ENCODE measurements around the gene SEL1L2. TPM values are rescaled to one million over a fixed set of nuclear protein-coding genes. Genes with fewer than 3 reads are reported as not detected.

SEL1L2 gene
- polyA plus RNA-seq, 2 of the 4 experiments (the other 2 are of a cell fraction), result not detected

GRCh38 chr20:13874394-13875157, 115.8 kb downstream of the SEL1L2 start:
- Histone ChIP-seq H3K27ac (no peak overlapping the region), H3K4me1 (no peaks in the 10 kb centered on the region), H3K4me2 (no peak overlapping the region), H3K9me3 (no peaks in the 10 kb centered on the region), H3K4me3 (no peak overlapping the region)
- DNase-seq (ENCODE audit: low read depth in 1 of 2, low spot score in 1 of 2) (no peak), FAIRE-seq (no peak), ATAC-seq (no peak)
- WGBS (ENCODE audit: missing lambda C conversion rate), result 38% methylated on average over 10 of the region's 10 CpGs
- TF ChIP-seq MAFK (IDR thresholded peaks at IDR 0.05; ENCODE audit: partially characterized antibody) (no peak), HOXB13 (CRISPR knock-in tag; IDR thresholded peaks at IDR 0.05; ENCODE audit: low read depth) (no peak), HMGXB4 (CRISPR knock-in tag; IDR thresholded peaks at IDR 0.05; ENCODE audit: borderline replicate concordance) (no peak), POLR2A (IDR thresholded peaks at IDR 0.05; ENCODE audit: low read length) (no peak), GATA3 (IDR thresholded peaks at IDR 0.05; ENCODE audit: borderline replicate concordance) (no peak), ZFP36 (IDR thresholded peaks at IDR 0.05; ENCODE audit: borderline replicate concordance, partially characterized antibody) (no peak), ATOH8 (CRISPR knock-in tag; IDR thresholded peaks at IDR 0.05; ENCODE audit: low read depth) (no peak), KDM5A (IDR thresholded peaks at IDR 0.05) (no peak), KDM1A (IDR thresholded peaks at IDR 0.05; ENCODE audit: low read depth) (no peak)
- ChIA-PET POLR2A (no interaction called here), CTCF (interaction anchor here (0.8 to 1.1 kb wide), 2 partner anchors 8 to 11 kb away, joined by 3 read pairs; no protein-coding TSS in a partner anchor)

GRCh38 chr20:13873831-13874230, 116.6 kb downstream of the SEL1L2 start:
- ChIA-PET POLR2A (no interaction called here), CTCF (interaction anchor here (0.8 to 1.2 kb wide), 2 partner anchors 8 to 10 kb away, joined by 3 read pairs; no protein-coding TSS in a partner anchor)
- Histone ChIP-seq H3K4me2 (no peak overlapping the region), H3K27ac (no peak overlapping the region), H3K4me1 (no peaks in the 10 kb centered on the region), H3K9me3 (no peaks in the 10 kb centered on the region), H3K4me3 (no peak overlapping the region)
- 45% methylated on average over 5 of the region's 5 CpGs for WGBS (ENCODE audit: missing lambda C conversion rate)
- TF ChIP-seq ATOH8 (CRISPR knock-in tag; IDR thresholded peaks at IDR 0.05; ENCODE audit: low read depth), result no peak
- TF ChIP-seq SMC3 (IDR thresholded peaks at IDR 0.05), result no peak
- TF ChIP-seq FOSB (CRISPR knock-in tag; IDR thresholded peaks at IDR 0.05), result no peak
- no peak for TF ChIP-seq ELK1 (IDR thresholded peaks at IDR 0.05; ENCODE audit: low read depth, low read length)
- no peak for TF ChIP-seq USF2 (IDR thresholded peaks at IDR 0.05)
- no peak for TF ChIP-seq FOXS1 (CRISPR knock-in tag; IDR thresholded peaks at IDR 0.05)
- no peak for TF ChIP-seq CHD2 (IDR thresholded peaks at IDR 0.05; ENCODE audit: low read length, partially characterized antibody)
- no peak for TF ChIP-seq HOXB13 (CRISPR knock-in tag; IDR thresholded peaks at IDR 0.05; ENCODE audit: low read depth)
- no peak for TF ChIP-seq KDM1A (IDR thresholded peaks at IDR 0.05; ENCODE audit: low read depth)
- no peak for TF ChIP-seq BCL3 (IDR thresholded peaks at IDR 0.05)
- no peak for TF ChIP-seq ZC3H11A (IDR thresholded peaks at IDR 0.05)
- DNase-seq (ENCODE audit: low read depth in 1 of 2, low spot score in 1 of 2) (no peak), ATAC-seq (no peak), FAIRE-seq (no peak)
